ENCODE data around the gene AMOTL2.
A peak's percentile ranks its signal among the peaks of the same experiment; 100 is the strongest.

The AMOTL2 gene

DNA sequence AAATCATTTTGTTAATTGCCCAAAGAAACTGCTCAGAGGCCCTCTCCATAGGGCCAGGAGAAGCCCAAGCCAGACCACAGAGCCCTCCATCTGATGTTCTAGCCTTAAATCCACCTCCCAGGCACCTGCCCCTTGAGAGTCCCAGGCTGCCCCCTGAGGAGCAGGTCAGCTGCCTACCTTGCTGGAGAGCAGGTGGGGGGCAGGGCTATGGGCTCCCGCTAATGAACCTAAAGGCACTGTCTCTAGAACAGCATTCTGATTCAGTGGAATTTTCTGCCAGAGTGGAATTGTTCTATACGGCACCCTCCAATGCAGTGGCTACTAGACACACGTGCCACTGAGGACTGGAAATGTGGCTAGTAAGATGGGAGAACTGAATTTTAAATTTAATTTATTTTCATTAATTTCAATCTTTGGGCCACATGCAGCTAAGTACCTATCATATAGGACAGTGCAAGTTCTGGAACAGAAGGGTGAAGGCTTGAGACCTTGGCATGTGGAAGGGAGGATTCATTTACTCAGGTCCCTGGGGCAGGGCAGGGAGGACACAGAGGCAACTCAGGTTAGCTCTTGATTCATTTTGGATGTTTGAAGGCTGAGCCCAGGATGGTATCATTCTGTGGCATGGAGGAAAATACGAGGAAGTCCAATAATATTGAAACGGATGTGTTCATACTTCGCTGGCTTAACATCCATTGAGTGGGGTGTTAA is 11.4 kb downstream of the AMOTL2 start:
- Histone ChIP-seq H3K27me3 (ENCODE audit: control insufficient read depth in 1 of 2, insufficient read depth in 1 of 2, low read length in 2 of 2) (no peaks in the 10 kb centered on the region), H3K9ac (ENCODE audit: low read length) (peak overlapping the region; percentile 85), H3K23ac (ENCODE audit: low read length in 2 of 2) (no peak overlapping the region), H3K79me1 (replicated peaks; ENCODE audit: low read length, poor library complexity, severe bottlenecking) (no peaks in the 10 kb centered on the region), H3K36me3 (ENCODE audit: control insufficient read depth in 1 of 2, insufficient read depth in 2 of 2, low read depth in 1 of 2, low read length in 2 of 2) (peaks cover 88 to 90% of the 10 kb centered on the region in 2 experiments), H4K91ac (ENCODE audit: low read length) (peak overlapping the region; percentile 83), H2BK15ac (ENCODE audit: low read depth, poor library complexity, severe bottlenecking) (no peak overlapping the region), H2AFZ (ENCODE audit: low read depth, low read length) (no peak overlapping the region), H3K9me3 (ENCODE audit: control insufficient read depth, low read length) (no peaks in the 10 kb centered on the region), H3K14ac (ENCODE audit: low read length in 2 of 2) (peak overlapping the region in 1 of 2 experiments; percentile 61), H4K8ac (ENCODE audit: low read length) (peak overlapping the region; percentile 54), H2BK12ac (ENCODE audit: low read length in 2 of 2) (no peak overlapping the region), H2BK5ac (ENCODE audit: low read depth, low read length, poor library complexity, severe bottlenecking) (peak overlapping the region; percentile 92), H3K4me1 (ENCODE audit: control insufficient read depth, insufficient read depth, low read depth, low read length) (peaks cover 80% of the 10 kb centered on the region), H2BK120ac (ENCODE audit: low read depth, low read length) (no peak overlapping the region), H3K4ac (ENCODE audit: low read depth in 1 of 2, low read length in 2 of 2) (peak overlapping the region in 1 of 2 experiments; percentile 61), H3K4me2 (ENCODE audit: low read length, poor library complexity, severe bottlenecking) (no peak overlapping the region), H3K18ac (ENCODE audit: low read depth in 1 of 2, low read length in 2 of 2) (peak overlapping the region; percentile 79 to 97), H3K27ac (ENCODE audit: low read length, poor library complexity, severe bottlenecking) (peak overlapping the region; percentile 94), H3K4me3 (ENCODE audit: insufficient read depth in 1 of 2, low read depth in 1 of 2, low read length in 2 of 2) (no peak overlapping the region), H2AK5ac (ENCODE audit: low read length, severe bottlenecking) (peak overlapping the region; percentile 95)
- WGBS, result 93% methylated on average over 4 of the region's 6 CpGs
- no peak for DNase-seq

GRCh38 chr3:134362221-134362620 is 12.0 kb downstream of the AMOTL2 start:
- H3K4me3 ChIP-seq (ENCODE audit: insufficient read depth in 1 of 2, low read depth in 1 of 2, low read length in 2 of 2), result no peak overlapping the region
- no peaks in the 10 kb centered on the region for H3K9me3 ChIP-seq (ENCODE audit: control insufficient read depth, low read length)
- H2BK15ac ChIP-seq (ENCODE audit: low read depth, poor library complexity, severe bottlenecking), result peak overlapping the region; percentile 32
- H4K8ac ChIP-seq (ENCODE audit: low read length), result no peak overlapping the region
- no peak overlapping the region for H2BK120ac ChIP-seq (ENCODE audit: low read depth, low read length)
- H3K4me1 ChIP-seq (ENCODE audit: control insufficient read depth, insufficient read depth, low read depth, low read length), result peaks cover 79% of the 10 kb centered on the region
- H3K27ac ChIP-seq (ENCODE audit: low read length, poor library complexity, severe bottlenecking), result peak overlapping the region; percentile 94
- H2BK5ac ChIP-seq (ENCODE audit: low read depth, low read length, poor library complexity, severe bottlenecking), result no peak overlapping the region
- H4K91ac ChIP-seq (ENCODE audit: low read length), result no peak overlapping the region
- peak overlapping the region; percentile 9 for H3K9ac ChIP-seq (ENCODE audit: low read length)
- no peaks in the 10 kb centered on the region for H3K27me3 ChIP-seq (ENCODE audit: control insufficient read depth in 1 of 2, insufficient read depth in 1 of 2, low read length in 2 of 2)
- H2BK12ac ChIP-seq (ENCODE audit: low read length in 2 of 2), result no peak overlapping the region
- H3K14ac ChIP-seq (ENCODE audit: low read length in 2 of 2), result no peak overlapping the region
- no peak overlapping the region for H3K4ac ChIP-seq (ENCODE audit: low read depth in 1 of 2, low read length in 2 of 2)
- H3K36me3 ChIP-seq (ENCODE audit: control insufficient read depth in 1 of 2, insufficient read depth in 2 of 2, low read depth in 1 of 2, low read length in 2 of 2), result peaks cover 87% of the 10 kb centered on the region in 2 experiments
- H3K18ac ChIP-seq (ENCODE audit: low read depth in 1 of 2, low read length in 2 of 2), result no peak overlapping the region
- no peak for DNase-seq
- WGBS, result 86% methylated on average over 4 of the region's 6 CpGs
- peak overlapping the region; percentile 45 for H2AK5ac ChIP-seq (ENCODE audit: low read length, severe bottlenecking)
- no peak overlapping the region for H2AFZ ChIP-seq (ENCODE audit: low read depth, low read length)
- H3K4me2 ChIP-seq (ENCODE audit: low read length, poor library complexity, severe bottlenecking), result no peak overlapping the region
- H3K79me1 ChIP-seq (replicated peaks; ENCODE audit: low read length, poor library complexity, severe bottlenecking), result no peaks in the 10 kb centered on the region
- H3K23ac ChIP-seq (ENCODE audit: low read length in 2 of 2), result no peak overlapping the region

DNA sequence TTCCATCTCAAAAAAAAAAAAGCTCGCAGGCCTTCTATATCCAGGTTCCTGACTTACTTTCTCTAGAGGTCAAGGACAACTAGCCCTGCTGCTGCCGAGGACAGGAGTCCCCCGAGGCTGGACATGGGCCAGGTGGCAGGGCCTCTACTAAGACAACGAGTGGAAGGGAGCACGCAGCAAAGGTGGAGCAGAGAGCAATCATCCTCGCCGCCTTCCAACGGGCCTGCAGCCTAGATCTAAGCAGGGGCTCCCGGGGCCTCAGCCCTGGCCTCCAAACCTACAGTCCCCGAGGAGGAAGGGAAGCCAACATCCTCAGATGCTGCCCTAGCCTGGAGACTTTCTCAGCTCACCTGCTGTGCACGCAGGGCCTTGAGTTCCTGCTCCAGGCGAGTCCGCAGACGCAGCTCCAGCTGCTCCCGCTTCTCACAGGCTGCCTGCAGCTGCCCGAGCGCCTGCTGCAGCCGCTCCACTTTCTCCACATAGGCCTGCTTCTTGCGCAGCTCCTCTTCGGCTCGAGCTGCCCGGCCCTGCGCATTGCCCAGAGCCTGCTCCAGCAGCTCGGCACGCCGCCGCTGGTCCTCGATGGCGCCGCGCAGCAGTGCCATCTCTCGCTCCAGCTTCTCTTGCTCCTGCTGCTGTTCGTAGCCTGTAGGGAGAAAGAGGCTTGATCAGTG is 12.9 kb downstream of the AMOTL2 start:
- H3K9ac ChIP-seq (ENCODE audit: low read length), result no peak overlapping the region
- peak overlapping the region in 1 of 2 experiments; percentile 41 for H3K14ac ChIP-seq (ENCODE audit: low read length in 2 of 2)
- no peaks in the 10 kb centered on the region for H3K79me1 ChIP-seq (replicated peaks; ENCODE audit: low read length, poor library complexity, severe bottlenecking)
- H2BK15ac ChIP-seq (ENCODE audit: low read depth, poor library complexity, severe bottlenecking), result no peak overlapping the region
- no peaks in the 10 kb centered on the region for H3K9me3 ChIP-seq (ENCODE audit: control insufficient read depth, low read length)
- H3K4me3 ChIP-seq (ENCODE audit: insufficient read depth in 1 of 2, low read depth in 1 of 2, low read length in 2 of 2), result no peak overlapping the region
- WGBS, result 97% methylated on average over 33 of the region's 33 CpGs
- H2BK120ac ChIP-seq (ENCODE audit: low read depth, low read length), result no peak overlapping the region
- H3K27ac ChIP-seq (ENCODE audit: low read length, poor library complexity, severe bottlenecking), result peak overlapping the region; percentile 94
- H2BK5ac ChIP-seq (ENCODE audit: low read depth, low read length, poor library complexity, severe bottlenecking), result peak overlapping the region; percentile 3
- DNase-seq, result no peak
- no peak overlapping the region for H3K4me2 ChIP-seq (ENCODE audit: low read length, poor library complexity, severe bottlenecking)
- peak overlapping the region in 1 of 2 experiments; percentile 49 for H3K18ac ChIP-seq (ENCODE audit: low read depth in 1 of 2, low read length in 2 of 2)
- H2BK12ac ChIP-seq (ENCODE audit: low read length in 2 of 2), result peak overlapping the region in 1 of 2 experiments; percentile 21
- H2AFZ ChIP-seq (ENCODE audit: low read depth, low read length), result no peak overlapping the region
- no peak overlapping the region for H4K91ac ChIP-seq (ENCODE audit: low read length)
- H3K36me3 ChIP-seq (ENCODE audit: control insufficient read depth in 1 of 2, insufficient read depth in 2 of 2, low read depth in 1 of 2, low read length in 2 of 2), result peaks cover 87% of the 10 kb centered on the region in 2 experiments
- H3K27me3 ChIP-seq (ENCODE audit: control insufficient read depth in 1 of 2, insufficient read depth in 1 of 2, low read length in 2 of 2), result no peaks in the 10 kb centered on the region
- peak overlapping the region in 1 of 2 experiments; percentile 7 for H3K4ac ChIP-seq (ENCODE audit: low read depth in 1 of 2, low read length in 2 of 2)
- peak overlapping the region; percentile 53 for H2AK5ac ChIP-seq (ENCODE audit: low read length, severe bottlenecking)
- H3K23ac ChIP-seq (ENCODE audit: low read length in 2 of 2), result no peak overlapping the region
- no peak overlapping the region for H4K8ac ChIP-seq (ENCODE audit: low read length)
- peaks cover 79% of the 10 kb centered on the region for H3K4me1 ChIP-seq (ENCODE audit: control insufficient read depth, insufficient read depth, low read depth, low read length)

- H4K91ac ChIP-seq (ENCODE audit: low read length), result peak overlapping the region; percentile 8
- no peak for DNase-seq
- no peak overlapping the region for H2AFZ ChIP-seq (ENCODE audit: low read depth, low read length)
- H3K9me3 ChIP-seq (ENCODE audit: control insufficient read depth, low read length), result no peaks in the 10 kb centered on the region
- H3K4ac ChIP-seq (ENCODE audit: low read depth in 1 of 2, low read length in 2 of 2), result peak overlapping the region in 1 of 2 experiments; percentile 51
- H3K9ac ChIP-seq (ENCODE audit: low read length), result peak overlapping the region; percentile 78
- H3K23ac ChIP-seq (ENCODE audit: low read length in 2 of 2), result peak overlapping the region in 1 of 2 experiments; percentile 35
- H3K79me1 ChIP-seq (replicated peaks; ENCODE audit: low read length, poor library complexity, severe bottlenecking), result no peaks in the 10 kb centered on the region
- no peak overlapping the region for H4K8ac ChIP-seq (ENCODE audit: low read length)
- no peak overlapping the region for H3K4me2 ChIP-seq (ENCODE audit: low read length, poor library complexity, severe bottlenecking)
- no peak overlapping the region for H2BK120ac ChIP-seq (ENCODE audit: low read depth, low read length)
- H3K27ac ChIP-seq (ENCODE audit: low read length, poor library complexity, severe bottlenecking), result peak overlapping the region; percentile 98
- H3K18ac ChIP-seq (ENCODE audit: low read depth in 1 of 2, low read length in 2 of 2), result peak overlapping the region in 1 of 2 experiments; percentile 50
- peak overlapping the region in 1 of 2 experiments; percentile 87 for H2BK12ac ChIP-seq (ENCODE audit: low read length in 2 of 2)
- peaks cover 81 to 86% of the 10 kb centered on the region in 2 experiments for H3K36me3 ChIP-seq (ENCODE audit: control insufficient read depth in 1 of 2, insufficient read depth in 2 of 2, low read depth in 1 of 2, low read length in 2 of 2)
- peak overlapping the region in 1 of 2 experiments; percentile 76 for H3K14ac ChIP-seq (ENCODE audit: low read length in 2 of 2)
- H2AK5ac ChIP-seq (ENCODE audit: low read length, severe bottlenecking), result peak overlapping the region; percentile 49
- peaks cover 74% of the 10 kb centered on the region for H3K4me1 ChIP-seq (ENCODE audit: control insufficient read depth, insufficient read depth, low read depth, low read length)
- no peak overlapping the region for H2BK15ac ChIP-seq (ENCODE audit: low read depth, poor library complexity, severe bottlenecking)
- H2BK5ac ChIP-seq (ENCODE audit: low read depth, low read length, poor library complexity, severe bottlenecking), result no peak overlapping the region
- H3K27me3 ChIP-seq (ENCODE audit: control insufficient read depth in 1 of 2, insufficient read depth in 1 of 2, low read length in 2 of 2), result no peaks in the 10 kb centered on the region
- WGBS, result over 99% methylated on average over 11 of the region's 12 CpGs
- no peak overlapping the region for H3K4me3 ChIP-seq (ENCODE audit: insufficient read depth in 1 of 2, low read depth in 1 of 2, low read length in 2 of 2)
Observed at GRCh38 chr3:134360046-134360445, 14.2 kb downstream of the AMOTL2 start.
